Activated effector memory CD4-positive, alpha-beta T cell treated with anti-CD3 and anti-CD28 coated beads, Interleukin-2, amount 50 U/mL, for 16 hours (primary cell): ENCODE results near the gene PHLDB1.

ENCODE experiments used
- DNase-seq: peaks from one replicate; pipeline ENCODE4 v3.0.0-alpha.2; 2020

The PHLDB1 gene

GRCh38 chr11:118640332-118641154 lies 33.1 kb downstream of the PHLDB1 start:
- DNase-seq = no peak

GRCh38 chr11:118641397-118642019 lies 34.1 kb downstream of the PHLDB1 start:
- no peak for DNase-seq

GRCh38 chr11:118643142-118643994 lies 36.0 kb downstream of the PHLDB1 start:
- no peak for DNase-seq

GRCh38 chr11:118643995-118644345 lies 36.6 kb downstream of the PHLDB1 start:
- DNase-seq = no peak

GRCh38 chr11:118644496-118644895 lies 37.1 kb downstream of the PHLDB1 start:
- no peak for DNase-seq

- DNase-seq = no peak
Observed at GRCh38 chr11:118645066-118645715, 37.8 kb downstream of the PHLDB1 start.

GRCh38 chr11:118646393-118646792 lies 39.0 kb downstream of the PHLDB1 start:
- DNase-seq = no peak

- DNase-seq = no peak
Observed at GRCh38 chr11:118648291-118648690, 40.9 kb downstream of the PHLDB1 start.

GRCh38 chr11:118649941-118650340 lies 42.5 kb downstream of the PHLDB1 start:
- no peak for DNase-seq

GRCh38 chr11:118650366-118650765 lies 43.0 kb downstream of the PHLDB1 start:
- DNase-seq = no peak

GRCh38 chr11:118651820-118652219 lies 44.4 kb downstream of the PHLDB1 start:
- DNase-seq = no peak

GRCh38 chr11:118652681-118653181 lies 45.3 kb downstream of the PHLDB1 start:
- DNase-seq = no peak

GRCh38 chr11:118653684-118654390 lies 46.4 kb downstream of the PHLDB1 start:
- DNase-seq = no peak

- no peak for DNase-seq
Observed at GRCh38 chr11:118655486-118656190, 48.2 kb downstream of the PHLDB1 start.

- DNase-seq = peak; percentile 47
Observed at GRCh38 chr11:118656563-118657165, 49.2 kb downstream of the PHLDB1 start.

GRCh38 chr11:118657238-118657637 lies 49.8 kb downstream of the PHLDB1 start:
- no peak for DNase-seq

- no peak for DNase-seq
Observed at GRCh38 chr11:118657709-118658428, 50.5 kb downstream of the PHLDB1 start.

- no peak for DNase-seq
Observed at GRCh38 chr11:118658429-118659313, 51.3 kb downstream of the PHLDB1 start.

- DNase-seq = peak; percentile 94
Observed at GRCh38 chr11:118659314-118659952, 52.0 kb downstream of the PHLDB1 start.
